GM12878 (cell line): ENCODE data around the gene CORO1C. TPM values are rescaled to one million over a fixed set of nuclear protein-coding genes. Genes with fewer than 3 reads are reported as not detected.

Source experiments
- ATAC-seq: fragments of 200-7000 bp; cut with Tn5 transposase; 3 replicates; pipeline ENCODE4 v1.9.1; 2020; ENCODE audit warnings: mild to moderate bottlenecking, moderate library complexity
- BruUV-seq: library from RNA; stranded (reverse); fragments of 400-500 nt; replicated peaks from 2 replicates; lab custom pipeline; 2021; lab: Mats Ljungman, UMichigan
- CTCF ChIA-PET: fragments of 300-600 bp; sonication (Branson Sonifier 250); formaldehyde crosslinking; extraction: SDS; loops from one replicate; lab custom pipeline; 2021; ENCODE audit warnings: inconsistent platforms; lab: Yijun Ruan, JAX
- POLR2A ChIA-PET: fragments of 350-600 bp; formaldehyde crosslinking; extraction: SDS; loops from one replicate; lab custom pipeline; 2021; ENCODE audit warnings: inconsistent platforms; lab: Charles Lee
- RAD21 ChIA-PET: fragments of 300-600 bp; sonication (Branson Sonifier 250); formaldehyde crosslinking; loops from one replicate; lab custom pipeline; 2023; ENCODE audit warnings: antibody characterized with exemption; ENCODE audit not compliant: unreplicated experiment; lab: Charles Lee
- SMC1A ChIA-PET: fragments of 300-600 bp; sonication (Branson Sonifier 250); formaldehyde crosslinking; loops from one replicate; lab custom pipeline; 2023; ENCODE audit not compliant: unreplicated experiment, uncharacterized antibody; lab: Charles Lee
- DNase-seq: peaks from one replicate; pipeline ENCODE4 v3.0.0-alpha.2; 2011; ENCODE audit warnings: low read depth, low spot score
- FAIRE-seq: peaks from 3 replicates; lab custom pipeline; 2011; peaks lifted over from hg19 to GRCh38; lab: Jason Lieb, UNC
- H2AFZ ChIP-seq: 2 replicates; pipeline ENCODE4 v1.6.0; 2011; ENCODE audit warnings: low read depth, low read length, control low read depth; ENCODE audit not compliant: control insufficient read depth
- H3K27ac ChIP-seq: 2 replicates; pipeline ENCODE4 v1.5.1; 2011; ENCODE audit warnings: control low read depth; ENCODE audit not compliant: control insufficient read depth, insufficient read depth
- H3K27me3 ChIP-seq, 2 experiments: replicated peaks in 1 of 2; 2 replicates each; pipeline versions ENCODE4 v1.6.0 to v1.6.1; 2011; ENCODE audit warnings: low read length in 1 of 2; ENCODE audit not compliant: control insufficient read depth in 2 of 2, insufficient read depth in 2 of 2
- H3K36me3 ChIP-seq, 2 experiments: 2 replicates each; pipeline ENCODE4 v1.5.1; 2011; ENCODE audit warnings: low read length in 1 of 2; ENCODE audit not compliant: control insufficient read depth in 2 of 2, insufficient read depth in 2 of 2
- H3K4me1 ChIP-seq: 2 replicates; pipeline ENCODE4 v1.6.1; 2011; ENCODE audit warnings: mild to moderate bottlenecking, low read length, moderate library complexity, mixed read lengths; ENCODE audit not compliant: control insufficient read depth, insufficient read depth
- H3K4me2 ChIP-seq: 2 replicates; pipeline ENCODE4 v1.6.0; 2011; ENCODE audit warnings: control low read depth; ENCODE audit not compliant: control insufficient read depth, insufficient read depth
- H3K4me3 ChIP-seq: fragments of 200-600 bp; sonication (generic); 2 replicates; pipeline ENCODE4 v1.5.1; 2016
- H3K79me2 ChIP-seq: 2 replicates; pipeline ENCODE4 v1.6.0; 2011; ENCODE audit warnings: low read length; ENCODE audit not compliant: control insufficient read depth, insufficient read depth
- H3K9ac ChIP-seq: 2 replicates; pipeline ENCODE4 v1.8.0; 2011; ENCODE audit warnings: low read length, control low read depth, mixed read lengths; ENCODE audit not compliant: control insufficient read depth, insufficient read depth
- H3K9me3 ChIP-seq: replicated peaks from 3 replicates; pipeline ENCODE4 v1.5.1; 2011; ENCODE audit warnings: mild to moderate bottlenecking, low read length; ENCODE audit not compliant: control insufficient read depth, insufficient read depth
- H4K20me1 ChIP-seq: 2 replicates; pipeline ENCODE4 v1.6.0; 2011; ENCODE audit not compliant: control insufficient read depth, insufficient read depth
- CBX5 ChIP-seq: sonication (generic); IDR thresholded peaks from 2 replicates; pipeline ENCODE4 v1.6.1; 2016; ENCODE audit warnings: low read depth, moderate library complexity, mild to moderate bottlenecking, inconsistent platforms
- CEBPB ChIP-seq, 2 experiments: fragments of 150-350 bp in 1 of 2; IDR thresholded peaks; 2 replicates each; pipeline ENCODE4 v1.6.1; 2012 to 2014; ENCODE audit warnings: low read depth in 2 of 2, low read length in 2 of 2, borderline replicate concordance in 1 of 2, inconsistent platforms in 1 of 2
- CHD1 ChIP-seq: IDR thresholded peaks from 2 replicates; pipeline ENCODE4 v1.6.1; 2012; ENCODE audit warnings: low read depth, low read length, improper control_type of control experiment
- E2F4 ChIP-seq: IDR thresholded peaks from 2 replicates; pipeline ENCODE4 v1.6.1; 2012; ENCODE audit warnings: low read depth, low read length, improper control_type of control experiment
- E2F8 ChIP-seq: fragments of 450-650 bp; IDR thresholded peaks from 2 replicates; pipeline ENCODE4 v1.6.1; 2018; ENCODE audit warnings: mild to moderate bottlenecking, low read depth, moderate library complexity; ENCODE audit not compliant: partially characterized antibody
- IKZF2 ChIP-seq, 2 experiments: fragments of 450-650 bp; IDR thresholded peaks; 2 replicates each; pipeline ENCODE4 v1.6.1; 2017; ENCODE audit warnings: mild to moderate bottlenecking in 2 of 2, moderate library complexity in 2 of 2
- MAX ChIP-seq: IDR thresholded peaks from 2 replicates; pipeline ENCODE4 v1.6.1; 2012; ENCODE audit warnings: low read depth, low read length, improper control_type of control experiment
- MTA2 ChIP-seq: fragments of 450-650 bp; IDR thresholded peaks from 2 replicates; pipeline ENCODE4 v1.6.1; 2016; ENCODE audit warnings: low read depth, mild to moderate bottlenecking, moderate library complexity
- MXI1 ChIP-seq: fragments of 150-350 bp; IDR thresholded peaks from 2 replicates; pipeline ENCODE4 v1.6.1; 2011; ENCODE audit warnings: low read depth, mild to moderate bottlenecking, inconsistent platforms, low read length, improper control_type of control experiment
- NRF1 ChIP-seq: conservative IDR thresholded peaks from 2 replicates; pipeline ENCODE4 v1.6.1; 2011; ENCODE audit warnings: mild to moderate bottlenecking, low read depth, low read length, improper control_type of control experiment
- SIX5 ChIP-seq: IDR thresholded peaks from 2 replicates; pipeline ENCODE4 v1.6.1; 2011; ENCODE audit warnings: mild to moderate bottlenecking, low read depth, low read length, moderate library complexity; ENCODE audit not compliant: severe bottlenecking
- WGBS: methylation state at CpG from one replicate; pipeline ENCODE4 v1.1.6; 2016; ENCODE audit warnings: low lambda C conversion rate; ENCODE audit not compliant: insufficient replicate concordance, insufficient coverage; ENCODE audit errors: missing lambda C conversion rate; 5-methylcytosine and 5-hydroxymethylcytosine counted together
- in situ Hi-C: fragments of 300-500 bp; cut with MboI; formaldehyde crosslinking; loops from 9 replicates; pipeline ENCODE4 v1.14.3; 2018; ENCODE audit warnings: mixed read lengths
- intact Hi-C: fragments of 100-400 bp; cut with micrococcal nuclease; formaldehyde crosslinking; loops from one replicate; pipeline ENCODE4 v1.14.2; 2022; ENCODE audit not compliant: unreplicated experiment
- polyA plus RNA-seq, 11 experiments: library from polyadenylated mRNA; depleted of rRNA in 4 of 11; unstranded in 6 of 11; stranded (reverse) in 5 of 11; fragments of >200 nt; fragmentation: Nextera tagmentation in 4 of 11; fragmentation: Illumina TruSeq in 1 of 11; extraction: Ambion mirVana in 4 of 11; extraction: Trizol in 1 of 11; gene quantifications; 1 replicate in 1 of 11; 2 replicates in 10 of 11; pipeline versions ENCODE4 v1.2.1 to v1.2.3, GENCODE V29; 2011 to 2016; ENCODE audit warnings: inconsistent platforms in 2 of 11, missing spikeins in 2 of 11, low read depth in 1 of 11
- total RNA-seq, 4 experiments: library from RNA; depleted of rRNA in 3 of 4; stranded (reverse); fragments of >200 nt in 3 of 4; fragmentation: Illumina TruSeq in 1 of 4; extraction: Trizol in 1 of 4; gene quantifications; 2 replicates each; pipeline versions ENCODE4 v1.2.1 to v1.2.3, GENCODE V29; 2013 to 2021

CORO1C gene
- total and polyA plus RNA-seq, 10 of the 15 experiments (the other 5 are each of a cell fraction or from before 2014, with no cell fraction given), result 52.7 to 254 (median 171) TPM

GRCh38 chr12:108607981-108608600, 123.2 kb downstream of the CORO1C start:
- 65% methylated on average over 10 of the region's 10 CpGs for WGBS
- intact Hi-C loops (no loop called here), in situ Hi-C loops (no loop called here)
- no peak for ATAC-seq
- Histone ChIP-seq H2AFZ (no peak overlapping the region), H3K27me3 (no peaks in the 10 kb centered on the region), H3K79me2 (no peaks in the 10 kb centered on the region), H3K9ac (no peak overlapping the region), H4K20me1 (no peaks in the 10 kb centered on the region), H3K9me3 (no peaks in the 10 kb centered on the region), H3K27ac (no peak overlapping the region), H3K36me3 (no peaks in the 10 kb centered on the region), H3K4me2 (no peak overlapping the region), H3K4me3 (no peak overlapping the region), H3K4me1 (peaks cover 27% of the 10 kb centered on the region)
- ChIA-PET POLR2A (no interaction called here), SMC1A (interaction anchor here (0.6 to 1.1 kb wide), 4 partner anchors 8 to 235 kb away, joined by 3 to 4 read pairs (median 3); no protein-coding TSS in a partner anchor), RAD21 (interaction anchor here (15.9 kb wide), 1 partner anchor 40 kb away, joined by 633 read pairs; the partner anchor contains the start of genes ISCU and SART3), CTCF (interaction anchor here (0.7 to 17.2 kb wide), 2 partner anchors 13 to 40 kb away, joined by 3 to 866 read pairs; partner anchors contain the start of genes ISCU and SART3)
- no peak for FAIRE-seq
- no peak for TF ChIP-seq MTA2
- no peak for TF ChIP-seq E2F8
- no peak for DNase-seq
- no TSS peak for BruUV-seq

- Histone ChIP-seq H3K4me1 (peaks cover 13% of the 10 kb centered on the region), H4K20me1 (no peaks in the 10 kb centered on the region), H3K4me2 (no peak overlapping the region), H3K27ac (no peak overlapping the region), H2AFZ (no peak overlapping the region), H3K79me2 (no peaks in the 10 kb centered on the region), H3K9ac (no peak overlapping the region), H3K36me3 (no peaks in the 10 kb centered on the region), H3K9me3 (no peaks in the 10 kb centered on the region), H3K27me3 (no peaks in the 10 kb centered on the region), H3K4me3 (no peak overlapping the region)
- intact Hi-C loops (no loop called here), in situ Hi-C loops (no loop called here)
- CTCF ChIA-PET, result no interaction called here
- SMC1A ChIA-PET, result no interaction called here
- DNase-seq, result no peak
- no peak for FAIRE-seq
- RAD21 ChIA-PET, result interaction anchor here (0.6 kb wide), 1 partner anchor 30 kb away, joined by 3 read pairs; no protein-coding TSS in a partner anchor
- BruUV-seq, result no TSS peak
- 96% methylated on average over 8 of the region's 9 CpGs for WGBS
- POLR2A ChIA-PET, result interaction anchor here (0.5 kb wide), 1 partner anchor 47 kb away, joined by 5 read pairs; no protein-coding TSS in a partner anchor
- ATAC-seq, result no peak
- TF ChIP-seq CBX5 (no peak), E2F4 (no peak), SIX5 (no peak), IKZF2 (IDR thresholded peaks at IDR 0.05) (no peak), MAX (no peak), MXI1 (no peak), CEBPB (IDR thresholded peaks at IDR 0.05; ENCODE audit: borderline replicate concordance in 1 of 2, low read depth in 2 of 2, low read length in 2 of 2) (no peak), CHD1 (no peak), NRF1 (no peak)
Measured at GRCh38 chr12:108606492-108606891, 124.8 kb downstream of the CORO1C start.
